Stimulated activated CD8-positive, alpha-beta memory T cell treated with anti-CD3 and anti-CD28 coated beads, Interleukin-12 subunit alpha, Interleukin-12 subunit beta, amount 100 ng/mL, for 1 hour (primary cell): Measurements from ENCODE around the gene CCL18.
"Not testable (repeated sequence)": the region's sequence is repeated elsewhere in the genome, so short reads cannot be mapped to it uniquely, and the experiment has no call there.

Source experiments
- DNase-seq: peaks from one replicate; pipeline ENCODE4 v3.0.0-alpha.2; 2020; ENCODE audit warnings: low read depth

CCL18 gene

DNA sequence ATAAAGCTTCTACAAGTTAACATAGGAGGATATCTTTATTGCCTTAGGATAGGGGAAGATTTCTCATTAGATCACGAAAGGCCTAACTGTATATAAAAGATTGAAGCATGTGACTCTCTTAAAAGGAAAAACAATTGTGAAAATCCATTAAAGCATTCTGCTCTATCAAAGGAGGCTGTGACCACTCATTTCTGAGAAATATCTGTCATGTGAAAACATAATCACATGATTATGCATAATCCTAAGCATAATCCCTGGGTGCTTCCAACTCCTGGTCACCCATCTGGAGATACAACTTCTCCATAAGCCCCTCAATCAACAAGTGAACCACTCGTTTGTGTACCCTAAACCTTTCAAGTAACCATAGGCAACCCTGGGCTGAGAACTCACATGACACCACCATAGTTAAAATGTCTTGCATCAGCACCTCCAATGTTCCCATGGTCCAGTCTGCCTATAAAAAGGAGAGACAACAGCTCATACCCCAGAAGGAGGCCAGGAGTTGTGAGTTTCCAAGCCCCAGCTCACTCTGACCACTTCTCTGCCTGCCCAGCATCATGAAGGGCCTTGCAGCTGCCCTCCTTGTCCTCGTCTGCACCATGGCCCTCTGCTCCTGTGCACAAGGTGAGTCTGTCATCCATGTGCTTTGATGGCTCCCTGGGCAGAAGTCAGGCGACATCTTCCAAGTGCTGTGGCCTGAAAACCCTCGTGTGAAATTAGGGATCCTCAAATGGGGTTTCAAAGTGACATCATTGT, at the start of gene CCL18:
CCL18 (plus strand) TSS at position 487 of the 756 bp plus-strand sequence; CDS start at position 558, 71 bp downstream.
- no peak for DNase-seq

DNA sequence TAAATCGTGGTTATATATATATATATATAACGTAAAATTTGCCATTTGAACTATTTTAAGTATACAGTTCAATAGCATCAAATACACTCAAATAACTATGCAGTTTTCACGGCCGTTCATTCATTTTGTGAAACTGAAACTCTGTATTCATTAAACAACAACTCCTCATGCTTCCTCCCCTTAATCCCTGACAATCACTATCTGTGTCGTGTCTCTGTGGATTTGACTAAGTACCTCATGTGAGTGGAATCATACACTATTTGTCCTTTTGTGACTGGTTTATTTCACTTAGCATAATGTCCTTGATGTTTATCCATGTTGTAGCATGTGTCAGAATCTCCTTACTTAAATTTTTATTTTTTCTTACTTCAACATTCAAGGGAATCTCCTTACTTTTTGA, 49.1 kb upstream of the CCL18 start:
- no peak for DNase-seq

GRCh38 chr17:36015895-36016294, 48.2 kb upstream of the CCL18 start:
- DNase-seq, result not testable (repeated sequence)

GRCh38 chr17:36016555-36016954, 47.5 kb upstream of the CCL18 start:
- DNase-seq, result no peak

DNA sequence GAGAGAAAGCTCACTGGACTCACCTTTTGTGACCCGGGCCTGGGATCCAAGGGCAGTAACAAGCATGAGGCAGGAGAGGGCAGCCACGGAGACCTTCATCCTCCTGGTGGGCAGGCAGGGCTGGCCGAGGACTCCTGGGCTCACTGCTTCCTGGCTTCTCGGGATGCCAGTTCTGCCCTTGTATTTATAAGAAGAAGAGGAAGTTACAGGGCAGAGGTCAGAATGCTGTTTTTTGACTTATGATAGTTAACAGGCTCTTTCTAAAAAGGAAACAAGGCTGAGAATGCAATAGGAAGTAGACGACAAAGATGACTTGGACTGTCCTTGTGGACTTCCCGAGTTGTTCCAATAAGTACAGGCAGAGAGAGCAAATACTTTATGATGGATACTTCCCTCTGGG, 46.3 kb upstream of the CCL18 start, which contains the start of gene CCL23:
CCL23 (minus strand) TSS at position 174 of the 400 bp plus-strand sequence; CDS start at position 99, 75 bp downstream.
- no peak for DNase-seq

DNA sequence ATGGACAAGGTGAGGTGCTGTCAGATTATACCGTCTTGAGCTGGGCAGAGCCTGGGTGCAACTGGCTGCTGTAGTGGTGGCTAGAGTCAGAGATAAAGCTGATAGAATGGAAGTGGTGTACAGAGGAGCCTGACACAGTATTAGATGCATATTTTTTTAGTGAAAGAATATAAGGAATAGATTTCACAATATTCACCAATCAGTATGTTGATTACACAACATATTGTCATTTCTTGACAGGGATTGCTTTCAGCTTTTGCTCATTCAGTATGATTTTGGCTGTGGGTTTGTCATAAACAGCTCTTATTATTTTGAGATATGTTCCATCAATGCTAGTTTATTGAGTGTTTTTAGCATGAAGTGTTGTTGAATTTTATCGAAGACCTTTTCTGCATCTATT, 44.6 kb upstream of the CCL18 start:
- DNase-seq, result no peak

DNA sequence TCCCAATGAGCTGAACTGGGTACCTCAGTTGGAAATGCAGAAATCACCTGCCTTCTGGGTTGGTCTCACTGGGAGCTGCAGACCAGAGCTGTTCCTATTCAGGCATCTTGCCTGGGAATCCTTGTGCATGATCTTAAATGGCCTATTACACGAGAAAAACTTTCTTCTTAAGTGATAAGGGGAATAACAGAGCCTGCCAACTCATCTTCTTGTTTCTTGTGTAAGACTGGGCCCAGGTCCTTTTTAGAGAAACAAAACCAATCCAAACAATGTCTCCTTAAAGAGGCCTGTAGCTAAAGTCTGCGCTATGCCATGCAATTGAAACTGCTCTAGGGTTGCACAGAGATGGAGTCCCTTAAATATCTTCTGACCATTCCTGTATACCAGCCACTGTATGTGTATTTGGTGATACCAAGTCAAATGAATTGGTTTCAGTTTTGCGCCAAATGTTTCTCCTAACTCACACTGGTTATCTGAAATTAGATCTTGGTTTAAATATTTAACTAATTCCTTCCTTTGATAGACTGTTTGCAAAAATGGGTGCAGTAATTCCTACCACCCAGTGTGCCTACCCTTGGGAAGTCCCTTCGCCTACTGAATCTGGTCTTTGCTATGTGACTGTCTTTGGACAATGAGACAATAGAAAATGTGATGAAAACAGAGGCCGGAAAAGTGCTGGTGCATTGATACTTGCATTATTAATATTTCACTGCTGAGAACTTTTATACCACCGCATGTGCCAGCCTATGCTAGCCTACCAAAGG, 39.8 kb upstream of the CCL18 start:
- no peak for DNase-seq

DNA sequence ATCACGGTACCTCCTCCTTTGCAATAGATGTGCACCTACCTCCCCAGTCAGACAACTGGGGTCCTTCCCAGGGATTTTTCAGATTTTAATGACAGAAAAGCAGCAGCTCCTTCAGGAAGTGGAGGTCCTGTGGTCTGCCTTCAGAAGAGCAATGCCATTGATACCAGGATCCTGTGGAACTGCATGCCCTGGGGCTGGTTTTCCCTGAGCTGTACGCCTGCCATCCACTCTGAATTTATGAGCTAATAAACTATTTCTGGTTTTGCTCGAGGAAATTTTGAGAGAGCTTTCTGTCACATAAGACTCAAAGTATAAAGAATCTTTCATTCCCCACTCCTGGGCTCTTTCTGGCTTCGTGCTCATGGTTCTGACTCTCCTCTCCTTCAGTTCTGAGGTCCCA, 36.3 kb upstream of the CCL18 start:
- DNase-seq, result no peak

- DNase-seq, result no peak
Measured at GRCh38 chr17:36030956-36031355, 33.1 kb upstream of the CCL18 start.

DNA sequence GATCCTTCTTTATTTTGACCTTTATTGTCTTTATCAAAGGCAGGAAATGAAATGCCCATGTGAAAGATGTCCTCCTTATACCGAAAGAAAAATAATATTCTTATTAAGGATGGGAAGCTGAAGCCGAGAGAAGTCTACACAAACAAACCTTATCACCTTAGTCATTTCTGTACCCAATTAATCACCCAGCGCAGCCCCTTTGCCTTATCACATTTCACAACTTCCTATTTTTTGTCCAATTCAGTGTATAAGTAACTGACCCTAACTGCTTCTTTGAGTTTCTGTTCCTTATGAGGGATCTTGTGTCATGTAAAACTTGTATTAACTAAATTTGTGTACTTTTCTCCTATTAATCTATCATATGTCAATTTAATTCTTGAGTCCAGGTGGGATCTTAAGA, 29.9 kb upstream of the CCL18 start:
- no peak for DNase-seq

- no peak for DNase-seq
Measured at GRCh38 chr17:36036235-36036634, 27.8 kb upstream of the CCL18 start.

GRCh38 chr17:36048066-36048465, 16.0 kb upstream of the CCL18 start:
- DNase-seq, result no peak

- DNase-seq, result no peak
Measured at GRCh38 chr17:36049643-36050042, 14.4 kb upstream of the CCL18 start.

DNA sequence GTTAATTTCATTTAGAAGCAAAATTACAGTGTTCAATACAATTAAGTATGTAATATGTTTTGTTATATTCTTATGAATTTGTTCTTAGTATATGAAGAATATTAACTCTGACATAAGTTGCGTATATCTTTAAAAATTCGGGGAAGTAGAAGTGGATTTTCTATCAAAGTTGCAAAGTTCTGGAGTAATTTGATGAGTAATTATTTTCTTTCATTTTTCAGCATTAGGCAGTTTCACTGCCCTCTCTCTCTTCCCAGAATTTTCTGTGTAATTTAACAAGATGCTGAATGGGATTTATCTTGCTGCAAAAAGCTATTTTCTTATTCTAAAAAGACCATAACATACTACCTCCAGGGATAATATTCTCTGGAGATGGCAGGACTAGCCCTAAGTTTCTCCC, 8.9 kb upstream of the CCL18 start:
- DNase-seq, result no peak

DNA sequence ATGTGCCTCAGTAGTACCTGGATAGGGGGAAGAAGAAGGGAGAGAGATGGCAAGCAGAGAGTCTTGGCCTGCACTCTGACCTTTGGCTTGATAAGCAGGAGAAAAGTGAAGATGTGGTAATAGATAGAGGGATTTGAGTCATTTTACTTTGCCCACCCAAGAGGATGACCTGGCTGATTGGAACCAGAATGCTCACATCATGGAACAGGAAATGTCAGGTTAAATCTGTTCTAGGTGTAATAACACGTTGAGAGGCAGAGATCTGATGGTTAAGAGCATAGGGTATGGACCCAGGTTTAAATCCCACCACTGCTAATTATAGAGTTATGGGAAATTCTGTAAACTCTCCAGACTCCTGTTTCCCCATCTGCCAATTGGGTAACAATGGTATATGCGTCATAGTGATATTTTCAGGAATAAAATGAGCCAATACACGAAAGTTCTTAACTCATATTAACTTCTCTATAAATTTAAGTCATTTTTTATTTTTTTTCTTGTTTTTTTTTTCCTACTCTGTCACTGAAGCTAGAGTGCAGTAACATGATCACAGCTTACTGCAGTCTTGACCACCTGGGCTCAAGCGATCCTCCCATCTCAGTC, 8.1 kb upstream of the CCL18 start:
- DNase-seq, result no peak

GRCh38 chr17:36057911-36058310, 6.2 kb upstream of the CCL18 start:
- DNase-seq, result no peak

- no peak for DNase-seq
Measured at GRCh38 chr17:36059406-36059805, 4.7 kb upstream of the CCL18 start.

DNA sequence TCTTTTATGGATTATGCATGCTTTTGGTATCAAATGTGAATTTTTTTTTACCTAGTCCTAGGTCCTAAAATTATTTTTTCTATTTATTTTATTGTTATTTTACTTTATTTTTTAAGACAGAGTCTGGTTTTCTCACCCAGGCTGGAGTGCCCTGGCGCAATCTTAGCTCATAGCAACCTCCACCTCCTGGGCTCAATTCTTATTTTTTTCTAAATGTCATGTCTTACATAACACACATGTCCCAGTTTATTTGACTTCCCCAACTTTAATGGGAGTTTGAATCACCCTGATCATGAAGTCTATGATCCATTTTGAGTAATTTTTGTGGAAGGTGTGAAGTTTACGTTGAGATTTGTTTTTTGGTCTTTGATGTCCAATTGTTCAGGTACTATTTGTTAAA, 3.3 kb upstream of the CCL18 start:
- no peak for DNase-seq

GRCh38 chr17:36066365-36066985, 2.4 kb downstream of the CCL18 start:
- DNase-seq, result no peak

DNA sequence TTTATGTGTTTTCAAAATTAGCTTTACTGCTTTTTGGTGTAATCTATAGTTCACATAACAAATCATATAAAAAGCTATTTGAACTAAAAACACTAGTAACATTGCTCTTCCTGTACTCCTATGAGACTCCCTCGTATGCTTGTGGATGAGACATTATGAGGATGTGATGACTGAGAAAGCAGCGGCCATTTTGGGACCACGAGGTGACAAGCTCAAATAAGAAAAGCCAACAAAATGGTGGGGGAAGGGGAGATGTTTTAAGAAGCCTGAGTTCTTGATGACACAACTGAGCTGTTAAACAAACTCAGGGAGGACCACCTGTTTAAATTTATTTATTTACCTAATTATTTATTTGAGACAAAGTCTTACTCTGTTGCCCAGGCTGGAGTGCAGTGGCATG, 4.5 kb downstream of the CCL18 start:
- no peak for DNase-seq

DNA sequence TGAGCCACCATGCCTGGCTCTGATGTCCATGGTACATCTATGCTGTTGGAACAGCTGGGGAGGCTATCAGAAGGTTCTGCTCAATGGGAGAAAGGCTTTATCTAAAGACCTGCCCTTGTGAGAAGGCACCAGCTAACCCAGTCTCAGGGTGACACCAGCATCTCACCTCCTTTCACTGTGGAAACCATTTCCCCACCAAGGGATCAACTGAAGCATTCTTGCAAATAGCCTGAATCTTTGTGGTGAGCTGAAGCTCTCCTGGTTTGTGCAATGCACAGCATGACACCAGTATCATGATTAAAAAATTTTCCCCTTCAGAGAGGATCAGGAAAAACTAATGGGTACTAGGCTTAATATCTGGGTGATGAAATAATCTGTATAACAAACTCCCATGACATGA, 5.1 kb downstream of the CCL18 start:
- DNase-seq, result no peak

- no peak for DNase-seq
Measured at GRCh38 chr17:36070427-36070826, 6.4 kb downstream of the CCL18 start.

GRCh38 chr17:36071751-36072150, 7.7 kb downstream of the CCL18 start:
- DNase-seq, result no peak
